K562 (cell line): Measurements from ENCODE around the gene EML6. TPM values are rescaled to one million over a fixed set of nuclear protein-coding genes. Genes with fewer than 3 reads are reported as not detected.
A peak's percentile ranks its signal among the peaks of the same experiment; 100 is the strongest.

Experiments used
- ATAC-seq: fragments of 200-7000 bp; cut with Tn5 transposase; 3 replicates; pipeline ENCODE4 v1.9.1; 2020; ENCODE audit warnings: moderate library complexity
- BruUV-seq: library from RNA; stranded (reverse); fragments of 400-500 nt; replicated peaks from 2 replicates; lab custom pipeline; 2021; lab: Mats Ljungman, UMichigan
- CTCF ChIA-PET: fragments of 300-600 bp; formaldehyde crosslinking; extraction: SDS; loops from one replicate; lab custom pipeline; 2021; ENCODE audit warnings: low intra/inter-chr PET ratio; lab: Yijun Ruan, JAX
- POLR2A ChIA-PET: fragments of 300-600, 350-650 bp; sonication (Branson Sonifier 250); formaldehyde crosslinking; extraction: SDS; loops from one replicate; lab custom pipeline; 2021; ENCODE audit warnings: antibody characterized with exemption, inconsistent platforms; lab: Yijun Ruan, JAX
- DNase-seq, 4 experiments: peaks; one replicate each; pipeline versions ENCODE4 v3.0.0 to v3.0.0-alpha.2; 2011 to 2018; ENCODE audit warnings: low spot score in 3 of 4, mixed read lengths in 3 of 4; ENCODE audit errors: extremely low read depth in 1 of 4
- FAIRE-seq: peaks from 2 replicates; lab custom pipeline; 2011; peaks lifted over from hg19 to GRCh38; lab: Jason Lieb, UNC
- H2AFZ ChIP-seq: 2 replicates; pipeline ENCODE4 v1.6.0; 2011; ENCODE audit warnings: low read depth, low read length, control low read depth, inconsistent platforms
- H3K27ac ChIP-seq: fragments of 200-600 bp; 3 replicates; pipeline ENCODE4 v1.8.0; 2011; ENCODE audit warnings: low read depth, mild to moderate bottlenecking, control low read depth, inconsistent platforms, low read length, moderate library complexity, mixed read lengths; ENCODE audit errors: extremely low read depth
- H3K27me3 ChIP-seq, 2 experiments: fragments of 300-600 bp in 1 of 2; 2 replicates in 1 of 2; 3 replicates in 1 of 2; pipeline versions ENCODE4 v1.6.0 to v1.8.0; 2011; ENCODE audit warnings: inconsistent platforms in 2 of 2, low read length in 2 of 2, mild to moderate bottlenecking in 1 of 2, mixed read lengths in 1 of 2, moderate library complexity in 1 of 2; ENCODE audit not compliant: control insufficient read depth in 2 of 2, insufficient read depth in 2 of 2
- H3K36me3 ChIP-seq: fragments of 300-600 bp; 3 replicates; pipeline ENCODE4 v1.8.0; 2011; ENCODE audit warnings: mild to moderate bottlenecking, low read length, inconsistent platforms; ENCODE audit not compliant: control insufficient read depth, insufficient read depth
- H3K4me1 ChIP-seq, 2 experiments: fragments of 200-600 bp in 1 of 2; replicated peaks in 1 of 2; 2 replicates in 1 of 2; 3 replicates in 1 of 2; pipeline versions ENCODE4 v1.5.1 to v1.8.0; 2011; ENCODE audit warnings: inconsistent platforms in 2 of 2, low read length in 2 of 2, mild to moderate bottlenecking in 1 of 2, mixed read lengths in 1 of 2, moderate library complexity in 1 of 2; ENCODE audit not compliant: control insufficient read depth in 2 of 2, insufficient read depth in 2 of 2
- H3K4me2 ChIP-seq: 2 replicates; pipeline ENCODE4 v1.6.1; 2011; ENCODE audit warnings: low read length, control low read depth, inconsistent platforms, mixed read lengths; ENCODE audit not compliant: insufficient read depth
- H3K4me3 ChIP-seq: fragments of 200-600 bp; sonication (generic), shearing (Covaris generic); 2 replicates; pipeline ENCODE4 v1.5.1; 2016; ENCODE audit warnings: control low read depth, inconsistent platforms
- H3K79me2 ChIP-seq: fragments of 200-600 bp; 3 replicates; pipeline ENCODE4 v1.8.0; 2011; ENCODE audit warnings: low read length, inconsistent platforms; ENCODE audit not compliant: control insufficient read depth, insufficient read depth
- H3K9ac ChIP-seq, 2 experiments: 2 replicates each; pipeline versions ENCODE4 v1.6.0 to v1.6.1; 2011; ENCODE audit warnings: low read depth in 2 of 2, low read length in 2 of 2, control low read depth in 1 of 2, inconsistent platforms in 1 of 2, mild to moderate bottlenecking in 1 of 2, mixed read lengths in 1 of 2; ENCODE audit not compliant: insufficient read depth in 1 of 2
- H3K9me1 ChIP-seq: one replicate; pipeline ENCODE4 v1.6.0; 2011; ENCODE audit warnings: inconsistent platforms, mild to moderate bottlenecking, low read length, moderate library complexity; ENCODE audit not compliant: control insufficient read depth, insufficient read depth
- H3K9me3 ChIP-seq: replicated peaks from 2 replicates; pipeline ENCODE4 v1.5.1; 2011; ENCODE audit warnings: low read depth, low read length, inconsistent platforms; ENCODE audit not compliant: control insufficient read depth, insufficient read depth
- H4K20me1 ChIP-seq: replicated peaks from 2 replicates; pipeline ENCODE4 v1.6.1; 2011; ENCODE audit warnings: low read length, inconsistent platforms, mixed read lengths; ENCODE audit not compliant: control insufficient read depth, insufficient read depth
- CGGBP1 ChIP-seq: fragments of 250-450 bp; sonication (Bioruptor Pico); IDR thresholded peaks from 2 replicates; pipeline ENCODE4 v1.9.0; 2021; ENCODE audit warnings: mild to moderate bottlenecking
- DIDO1 ChIP-seq: fragments of 450-650 bp; IDR thresholded peaks from 2 replicates; pipeline ENCODE4 v1.6.1; 2016; ENCODE audit warnings: low read depth, missing biosample characterization, missing genetic modification characterization
- ELF2 ChIP-seq: fragments of 250-450 bp; sonication (Bioruptor Pico); IDR thresholded peaks from 2 replicates; pipeline ENCODE4 v1.5.0; 2021; ENCODE audit warnings: mild to moderate bottlenecking
- EP300 ChIP-seq: IDR thresholded peaks from 2 replicates; pipeline ENCODE4 v1.6.1; 2012; ENCODE audit warnings: low read length, improper control_type of control experiment
- ETV5 ChIP-seq: sonication (generic); formaldehyde crosslinking; IDR thresholded peaks from 2 replicates; pipeline ENCODE4 v1.4.0; 2020; ENCODE audit warnings: low read depth, mild to moderate bottlenecking, missing genetic modification reagents
- FOXK2 ChIP-seq, 2 experiments: fragments of 450-650 bp; IDR thresholded peaks in 1 of 2; conservative IDR thresholded peaks in 1 of 2; 2 replicates each; pipeline ENCODE4 v1.6.1; 2016; ENCODE audit warnings: low read depth in 2 of 2, mild to moderate bottlenecking in 1 of 2
- FOXP1 ChIP-seq: sonication (generic); formaldehyde crosslinking; IDR thresholded peaks from 2 replicates; pipeline ENCODE4 v1.8.0; 2022; ENCODE audit warnings: mild to moderate bottlenecking, missing genetic modification reagents
- MAFG ChIP-seq: fragments of 450-650 bp; conservative IDR thresholded peaks from 2 replicates; pipeline ENCODE4 v1.6.1; 2016; ENCODE audit warnings: missing genetic modification characterization, missing compliant biosample characterization
- NFIC ChIP-seq: fragments of 450-650 bp; IDR thresholded peaks from 2 replicates; pipeline ENCODE4 v1.6.1; 2017; ENCODE audit warnings: mild to moderate bottlenecking, inconsistent platforms
- NFRKB ChIP-seq: fragments of 450-650 bp; IDR thresholded peaks from 2 replicates; pipeline ENCODE4 v1.6.1; 2016; ENCODE audit warnings: low read depth
- SIX5 ChIP-seq, 2 experiments: IDR thresholded peaks; 2 replicates each; pipeline ENCODE4 v1.6.1; 2011; ENCODE audit warnings: low read length in 2 of 2, borderline replicate concordance in 1 of 2, low read depth in 1 of 2, mild to moderate bottlenecking in 1 of 2, moderate library complexity in 1 of 2; ENCODE audit not compliant: insufficient read depth in 1 of 2
- SOX6 ChIP-seq: fragments of 450-650 bp; IDR thresholded peaks from 2 replicates; pipeline ENCODE4 v1.6.1; 2014; ENCODE audit warnings: mild to moderate bottlenecking
- ZNF175 ChIP-seq: fragments of 200-800 bp; sonication (Bioruptor generic); IDR thresholded peaks from 2 replicates; pipeline ENCODE4 v1.6.1; 2016; ENCODE audit warnings: low read depth, mild to moderate bottlenecking, missing genetic modification characterization, missing compliant biosample characterization
- ZNF324 ChIP-seq: fragments of 250-450 bp; sonication (Bioruptor Pico); IDR thresholded peaks from 2 replicates; pipeline ENCODE4 v1.4.0; 2020; ENCODE audit warnings: mild to moderate bottlenecking
- ZNF586 ChIP-seq: fragments of 450-650 bp; formaldehyde crosslinking; conservative IDR thresholded peaks from 2 replicates; pipeline ENCODE4 v1.4.0; 2020; ENCODE audit warnings: mild to moderate bottlenecking, moderate library complexity
- ZNF764 ChIP-seq: fragments of 250-450 bp; sonication (Bioruptor Pico); IDR thresholded peaks from 2 replicates; pipeline ENCODE4 v1.4.0; 2020; ENCODE audit warnings: low read depth, mild to moderate bottlenecking, moderate library complexity
- WGBS: fragments of 100-300 bp; shearing (Covaris generic); methylation state at CpG from one replicate; pipeline ENCODE4 v1.1.6; 2016; ENCODE audit warnings: low coverage, mixed read lengths; ENCODE audit not compliant: insufficient coverage; ENCODE audit errors: missing lambda C conversion rate; 5-methylcytosine and 5-hydroxymethylcytosine counted together
- in situ Hi-C: fragments of 300-500 bp; cut with MboI; formaldehyde crosslinking; loops from 4 replicates; pipeline ENCODE4 v1.15.0; 2018; ENCODE audit warnings: inconsistent platforms, mixed read lengths
- intact Hi-C: fragments of 100-400 bp; cut with micrococcal nuclease; formaldehyde crosslinking; loops from 2 replicates; pipeline ENCODE4 v1.14.2; 2022
- polyA plus RNA-seq, 8 experiments: library from polyadenylated mRNA; depleted of rRNA in 4 of 8; stranded (reverse) in 5 of 8; unstranded in 3 of 8; fragments of >200 nt; fragmentation: Nextera tagmentation in 2 of 8; fragmentation: Illumina TruSeq in 1 of 8; extraction: Ambion mirVana in 2 of 8; extraction: Trizol in 1 of 8; gene quantifications; 2 replicates each; pipeline versions ENCODE4 v1.2.1 to v1.2.3, GENCODE V29; 2011 to 2014; ENCODE audit warnings: inconsistent platforms in 1 of 8, missing spikeins in 1 of 8
- total RNA-seq, 7 experiments: library from RNA; depleted of rRNA in 6 of 7; stranded (reverse); fragments of >200 nt in 6 of 7; fragmentation: Illumina TruSeq in 2 of 7; extraction: Trizol in 2 of 7; gene quantifications; 2 replicates each; pipeline versions ENCODE4 v1.2.1 to v1.2.3, GENCODE V29; 2011 to 2021; ENCODE audit warnings: low replicate concordance in 1 of 7

Gene EML6
- total and polyA plus RNA-seq, 9 of the 15 experiments (the other 6 are each of a cell fraction or from before 2014, with no cell fraction given), result 0.07 to 0.56 (median 0.25) TPM

DNA sequence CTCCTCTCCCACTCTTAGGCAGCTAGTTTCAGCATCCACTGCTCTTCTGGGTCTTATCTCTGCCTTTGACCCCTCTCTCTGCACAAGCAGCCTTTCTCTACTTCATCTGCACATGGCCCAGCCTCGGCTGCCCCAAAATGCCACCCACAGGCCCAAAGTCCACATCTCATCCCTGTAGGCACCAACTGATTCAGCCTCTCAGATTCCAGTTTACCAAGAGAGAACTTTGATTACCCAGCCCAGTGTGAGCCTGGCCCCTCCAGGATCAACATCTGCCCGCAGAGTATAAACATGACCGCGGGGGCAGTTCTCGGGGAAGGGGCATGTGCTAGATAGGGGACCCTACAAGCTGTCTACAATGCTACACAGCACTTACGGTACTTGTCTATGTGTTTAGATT, 185.1 kb downstream of the EML6 start:
- DNase-seq, result no peak
- TF ChIP-seq SIX5 (IDR thresholded peaks at IDR 0.05; ENCODE audit: borderline replicate concordance in 1 of 2, insufficient read depth in 1 of 2, low read depth in 1 of 2, low read length in 2 of 2), result no peak
- TF ChIP-seq, all 486 proteins: peak for 0
- no peak overlapping the region for H3K4me3 ChIP-seq
- no peak overlapping the region for H3K27ac ChIP-seq
- no peaks in the 10 kb centered on the region for H3K79me2 ChIP-seq
- in situ Hi-C loops (loop anchor here (10.0 kb wide), 1 partner anchor 256 kb away; no protein-coding TSS in a partner anchor), intact Hi-C loops (no loop called here)
- no peaks in the 10 kb centered on the region for H3K9me3 ChIP-seq
- BruUV-seq, result no TSS peak
- H3K36me3 ChIP-seq, result no peaks in the 10 kb centered on the region
- peaks cover 0 to 8% of the 10 kb centered on the region in 2 experiments; a peak in 4 of 5 replicates for H3K4me1 ChIP-seq
- ChIA-PET POLR2A (no interaction called here), CTCF (no interaction called here)
- H3K9ac ChIP-seq, result no peak overlapping the region
- no peaks in the 10 kb centered on the region for H4K20me1 ChIP-seq
- H2AFZ ChIP-seq, result no peak overlapping the region
- 38% methylated on average over 6 of the region's 6 CpGs for WGBS
- H3K4me2 ChIP-seq, result no peak overlapping the region
- peaks cover 0 to 14% of the 10 kb centered on the region in 2 experiments; a peak in 1 of 5 replicates for H3K27me3 ChIP-seq
- H3K9me1 ChIP-seq, result no peaks in the 10 kb centered on the region
- FAIRE-seq, result no peak
- ATAC-seq, result peak; percentile 29; the same call in 1 of the 3 replicates

GRCh38 chr2:54909001-54909400, 185.5 kb downstream of the EML6 start:
- POLR2A ChIA-PET, result no interaction called here
- TF ChIP-seq DIDO1 (tag) (no peak), FOXP1 (CRISPR knock-in tag) (no peak), FOXK2 (conservative IDR thresholded peaks at IDR 0.05 in 1 of 2, IDR thresholded peaks at IDR 0.05 in 1 of 2; ENCODE audit: low read depth in 2 of 2) (no peak), ZNF324 (CRISPR knock-in tag) (no peak), CGGBP1 (no peak), MAFG (tag) (no peak), ZNF586 (no peak), ETV5 (CRISPR knock-in tag) (no peak), ZNF175 (CRISPR knock-in tag) (no peak), ELF2 (CRISPR knock-in tag) (no peak), ZNF764 (CRISPR knock-in tag) (no peak), NFRKB (no peak), NFIC (no peak), EP300 (no peak), SOX6 (no peak)

More at GRCh38 chr2:54909001-54909400, 185.5 kb downstream of the EML6 start:
- in situ Hi-C loops (loop anchor here (10.0 kb wide), 1 partner anchor 256 kb away; no protein-coding TSS in a partner anchor), intact Hi-C loops (no loop called here)
- H4K20me1 ChIP-seq, result no peaks in the 10 kb centered on the region
- no peak overlapping the region for H3K9ac ChIP-seq
- ATAC-seq, result no peak
- H3K4me3 ChIP-seq, result no peak overlapping the region
- BruUV-seq, result no TSS peak
- no peaks in the 10 kb centered on the region for H3K79me2 ChIP-seq
- no peaks in the 10 kb centered on the region for H3K36me3 ChIP-seq
- H2AFZ ChIP-seq, result no peak overlapping the region
- DNase-seq, result no peak
- CTCF ChIA-PET, result no interaction called here
- H3K4me1 ChIP-seq, result peaks cover 0 to 5% of the 10 kb centered on the region in 2 experiments; a peak in 4 of 5 replicates
- peaks cover 0 to 13% of the 10 kb centered on the region in 2 experiments; a peak in 1 of 5 replicates for H3K27me3 ChIP-seq
- H3K27ac ChIP-seq, result no peak overlapping the region
- no peak for FAIRE-seq
- no peaks in the 10 kb centered on the region for H3K9me3 ChIP-seq
- no peaks in the 10 kb centered on the region for H3K9me1 ChIP-seq
- no peak overlapping the region for H3K4me2 ChIP-seq
- WGBS, result 2% methylated on average over 3 of the region's 3 CpGs
